GM18519 (cell line): ENCODE results near the gene CDH15.
"Not testable (repeated sequence)": the region's sequence is repeated elsewhere in the genome, so short reads cannot be mapped to it uniquely, and the experiment has no call there.

Experiments
- ATAC-seq: cut with Tn5 transposase; IDR thresholded peaks from one replicate; pipeline ENCODE4 v1.9.1; 2021; ENCODE audit warnings: mild to moderate bottlenecking, moderate library complexity; ENCODE audit not compliant: unreplicated experiment, low FRiP score

CDH15 gene

GRCh38 chr16:89155851-89156739 lies 15.5 kb upstream of the CDH15 start:
- no peak for ATAC-seq

GRCh38 chr16:89156740-89157645 lies 14.6 kb upstream of the CDH15 start:
- ATAC-seq = no peak

GRCh38 chr16:89157778-89158177 lies 13.8 kb upstream of the CDH15 start:
- ATAC-seq = no peak

- ATAC-seq = no peak
Observed at GRCh38 chr16:89159066-89159849, 12.3 kb upstream of the CDH15 start.

- ATAC-seq = no peak
Observed at GRCh38 chr16:89159850-89160354, 11.6 kb upstream of the CDH15 start.

GRCh38 chr16:89160977-89161701 lies 10.4 kb upstream of the CDH15 start:
- ATAC-seq = no peak

GRCh38 chr16:89161763-89162713 lies 9.5 kb upstream of the CDH15 start:
- no peak for ATAC-seq

- no peak for ATAC-seq
Observed at GRCh38 chr16:89163297-89163696, 8.3 kb upstream of the CDH15 start.

GRCh38 chr16:89164436-89164835 lies 7.1 kb upstream of the CDH15 start:
- no peak for ATAC-seq

GRCh38 chr16:89164847-89165680 lies 6.5 kb upstream of the CDH15 start:
- ATAC-seq = no peak

- not testable (repeated sequence) for ATAC-seq
Observed at GRCh38 chr16:89165681-89165979, 5.9 kb upstream of the CDH15 start.

GRCh38 chr16:89166696-89167424 lies 4.7 kb upstream of the CDH15 start:
- no peak for ATAC-seq

GRCh38 chr16:89167425-89167941 lies 4.1 kb upstream of the CDH15 start:
- ATAC-seq = no peak

- no peak for ATAC-seq
Observed at GRCh38 chr16:89168381-89169189, 3.0 kb upstream of the CDH15 start.

- no peak for ATAC-seq
Observed at GRCh38 chr16:89169778-89170177, 1.8 kb upstream of the CDH15 start.
